Measurements from ENCODE around the gene CSNK1D. TPM values are rescaled to one million over a fixed set of nuclear protein-coding genes. Genes with fewer than 3 reads are reported as not detected.

Gene CSNK1D
- total and polyA plus RNA-seq, 10 of the 15 experiments (the other 5 are each of a cell fraction or from before 2014, with no cell fraction given) = 5.7 to 105 (median 58.1) TPM

DNA sequence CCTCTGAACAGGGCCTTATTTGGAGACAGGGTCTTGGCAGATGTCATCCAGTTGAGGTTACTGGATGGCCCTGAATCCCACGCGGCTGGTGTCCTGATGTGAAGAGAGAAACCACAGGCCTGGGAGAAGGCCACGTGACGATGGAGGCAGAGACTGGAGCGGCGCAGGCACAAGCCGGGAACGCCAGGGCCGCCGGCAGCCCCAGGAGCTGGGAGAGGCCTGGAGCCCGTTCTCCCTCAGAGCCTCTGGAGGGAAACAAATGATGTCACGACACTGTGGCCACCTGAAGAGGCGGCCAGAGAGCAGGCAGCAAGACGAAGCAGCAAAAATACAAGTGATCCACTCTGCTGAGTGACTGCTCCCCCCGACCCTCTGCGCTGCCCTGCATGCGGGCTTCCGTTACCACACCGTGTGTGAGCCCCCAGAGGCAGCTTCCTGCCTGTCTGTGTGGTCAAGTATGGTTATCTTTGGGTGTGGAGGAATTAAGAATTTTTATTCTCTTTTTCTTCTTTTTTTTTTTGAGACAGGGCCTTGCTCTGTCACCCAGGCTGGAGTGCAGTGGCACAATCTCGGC lies 32.3 kb upstream of the CSNK1D start:
- FAIRE-seq = no peak
- WGBS (ENCODE audit: insufficient coverage, insufficient replicate concordance, low lambda C conversion rate, missing lambda C conversion rate) = 61% methylated on average over 20 of the region's 20 CpGs
- H3K9me3 ChIP-seq (replicated peaks; ENCODE audit: control insufficient read depth, insufficient read depth, low read length) = no peaks in the 10 kb centered on the region
- H3K4me2 ChIP-seq (ENCODE audit: control insufficient read depth, insufficient read depth) = no peak overlapping the region
- no peaks in the 10 kb centered on the region; a peak in 2 of 4 replicates for H3K27me3 ChIP-seq (replicated peaks in 1 of 2; ENCODE audit: control insufficient read depth in 2 of 2, insufficient read depth in 2 of 2, low read length in 1 of 2)
- ChIA-PET CTCF (interaction anchor here (0.6 to 1.4 kb wide), 4 partner anchors 11 to 45 kb away, joined by 3 read pairs; partner anchors contain the start of gene CD7), RAD21 (ENCODE audit: unreplicated experiment) (no interaction called here), POLR2A (interaction anchor here (0.9 to 3.0 kb wide), 2 partner anchors 9 to 13 kb away, joined by 4 to 10 read pairs; no protein-coding TSS in a partner anchor), SMC1A (ENCODE audit: uncharacterized antibody, unreplicated experiment) (interaction anchor here (0.6 to 1.6 kb wide), 2 partner anchors 44 to 64 kb away, joined by 3 to 5 read pairs; no protein-coding TSS in a partner anchor)
- intact Hi-C loops (cut with micrococcal nuclease; ENCODE audit: unreplicated experiment) = no loop called here
- BruUV-seq (replicated peaks) = no TSS peak
- DNase-seq (ENCODE audit: low read depth, low spot score) = no peak
- no peaks in the 10 kb centered on the region for H3K79me2 ChIP-seq (ENCODE audit: control insufficient read depth, insufficient read depth, low read length)
- no peak overlapping the region for H3K9ac ChIP-seq (ENCODE audit: control insufficient read depth, insufficient read depth, low read length)
- TF ChIP-seq BMI1 (IDR thresholded peaks at IDR 0.05; ENCODE audit: borderline replicate concordance) (no peak), LARP7 (IDR thresholded peaks at IDR 0.05) (no peak), RCOR1 (conservative IDR thresholded peaks at IDR 0.05; ENCODE audit: low read depth, low read length) (no peak), TBL1XR1 (IDR thresholded peaks at IDR 0.05; ENCODE audit: low read depth, low read length) (no peak), ZNF207 (IDR thresholded peaks at IDR 0.05; ENCODE audit: borderline replicate concordance) (no peak), SMARCA5 (IDR thresholded peaks at IDR 0.05) (no peak), CBX5 (IDR thresholded peaks at IDR 0.05; ENCODE audit: low read depth) (no peak), TCF7 (IDR thresholded peaks at IDR 0.05; ENCODE audit: borderline replicate concordance) (no peak), EP300 (IDR thresholded peaks at IDR 0.05; ENCODE audit: borderline replicate concordance in 1 of 2, control insufficient read depth in 1 of 2, low read depth in 2 of 2, low read length in 2 of 2) (no peak), HDGF (IDR thresholded peaks at IDR 0.05) (no peak), NR2C1 (IDR thresholded peaks at IDR 0.05) (no peak), CBX3 (IDR thresholded peaks at IDR 0.05; ENCODE audit: borderline replicate concordance, low read depth) (no peak), TCF12 (IDR thresholded peaks at IDR 0.05; ENCODE audit: low read depth, low read length) (no peak), DPF2 (IDR thresholded peaks at IDR 0.05) (no peak), GABPA (IDR thresholded peaks at IDR 0.05; ENCODE audit: low read depth) (no peak)
- TF ChIP-seq, protein P1, sequence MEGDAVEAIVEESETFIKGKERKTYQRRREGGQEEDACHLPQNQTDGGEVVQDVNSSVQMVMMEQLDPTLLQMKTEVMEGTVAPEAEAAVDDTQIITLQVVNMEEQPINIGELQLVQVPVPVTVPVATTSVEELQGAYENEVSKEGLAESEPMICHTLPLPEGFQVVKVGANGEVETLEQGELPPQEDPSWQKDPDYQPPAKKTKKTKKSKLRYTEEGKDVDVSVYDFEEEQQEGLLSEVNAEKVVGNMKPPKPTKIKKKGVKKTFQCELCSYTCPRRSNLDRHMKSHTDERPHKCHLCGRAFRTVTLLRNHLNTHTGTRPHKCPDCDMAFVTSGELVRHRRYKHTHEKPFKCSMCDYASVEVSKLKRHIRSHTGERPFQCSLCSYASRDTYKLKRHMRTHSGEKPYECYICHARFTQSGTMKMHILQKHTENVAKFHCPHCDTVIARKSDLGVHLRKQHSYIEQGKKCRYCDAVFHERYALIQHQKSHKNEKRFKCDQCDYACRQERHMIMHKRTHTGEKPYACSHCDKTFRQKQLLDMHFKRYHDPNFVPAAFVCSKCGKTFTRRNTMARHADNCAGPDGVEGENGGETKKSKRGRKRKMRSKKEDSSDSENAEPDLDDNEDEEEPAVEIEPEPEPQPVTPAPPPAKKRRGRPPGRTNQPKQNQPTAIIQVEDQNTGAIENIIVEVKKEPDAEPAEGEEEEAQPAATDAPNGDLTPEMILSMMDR (IDR thresholded peaks at IDR 0.05 in 2 of 3, conservative IDR thresholded peaks at IDR 0.05 in 1 of 3; ENCODE audit: control insufficient read depth in 2 of 3, extremely low read depth in 1 of 3, insufficient read depth in 1 of 3, low read depth in 3 of 3, low read length in 3 of 3) = no peak
- TF ChIP-seq, protein P2, sequence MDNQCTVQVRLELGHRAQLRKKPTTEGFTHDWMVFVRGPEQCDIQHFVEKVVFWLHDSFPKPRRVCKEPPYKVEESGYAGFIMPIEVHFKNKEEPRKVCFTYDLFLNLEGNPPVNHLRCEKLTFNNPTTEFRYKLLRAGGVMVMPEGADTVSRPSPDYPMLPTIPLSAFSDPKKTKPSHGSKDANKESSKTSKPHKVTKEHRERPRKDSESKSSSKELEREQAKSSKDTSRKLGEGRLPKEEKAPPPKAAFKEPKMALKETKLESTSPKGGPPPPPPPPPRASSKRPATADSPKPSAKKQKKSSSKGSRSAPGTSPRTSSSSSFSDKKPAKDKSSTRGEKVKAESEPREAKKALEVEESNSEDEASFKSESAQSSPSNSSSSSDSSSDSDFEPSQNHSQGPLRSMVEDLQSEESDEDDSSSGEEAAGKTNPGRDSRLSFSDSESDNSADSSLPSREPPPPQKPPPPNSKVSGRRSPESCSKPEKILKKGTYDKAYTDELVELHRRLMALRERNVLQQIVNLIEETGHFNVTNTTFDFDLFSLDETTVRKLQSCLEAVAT (IDR thresholded peaks at IDR 0.05) = no peak
- in situ Hi-C loops (cut with MboI) = no loop called here
- H2AFZ ChIP-seq (ENCODE audit: control insufficient read depth, low read depth, low read length) = no peak overlapping the region
- H3K36me3 ChIP-seq (ENCODE audit: control insufficient read depth in 2 of 2, insufficient read depth in 2 of 2, low read length in 1 of 2) = no peaks in the 10 kb centered on the region
- no peak overlapping the region for H3K4me3 ChIP-seq
- no peak overlapping the region for H3K27ac ChIP-seq (ENCODE audit: control insufficient read depth, insufficient read depth)
- H4K20me1 ChIP-seq (ENCODE audit: control insufficient read depth, insufficient read depth) = no peaks in the 10 kb centered on the region
- peaks cover 27% of the 10 kb centered on the region for H3K4me1 ChIP-seq (ENCODE audit: control insufficient read depth, insufficient read depth, low read length)
- ATAC-seq = no peak

Data from GM12878 (cell line).